ENCODE results near the gene FKBP6.
"Not testable (repeated sequence)": the region's sequence is repeated elsewhere in the genome, so short reads cannot be mapped to it uniquely, and the experiment has no call there.

Gene FKBP6

GRCh38 chr7:73327922-73328321, at the start of gene FKBP6, which contains the start of gene TRIM50:
TSS of gene FKBP6 (plus strand) at chr7:73328161. CDS start at chr7:73328429, 268 bp downstream.
TSS of gene TRIM50 (minus strand) at chr7:73328082. CDS start at chr7:73324787, 3,295 bp downstream.
- H3K4me3 ChIP-seq (ENCODE audit: low read length); H3K27me3 ChIP-seq (ENCODE audit: control insufficient read depth, insufficient read depth, low read length); H3K27ac ChIP-seq (ENCODE audit: low read depth, low read length); H3K36me3 ChIP-seq (ENCODE audit: control insufficient read depth, insufficient read depth, low read length); H3K9ac ChIP-seq (ENCODE audit: low read length); H3K4me1 ChIP-seq (ENCODE audit: control insufficient read depth, insufficient read depth, low read length): not testable (repeated sequence)

- not testable (repeated sequence) for H3K36me3 ChIP-seq (ENCODE audit: control insufficient read depth, insufficient read depth, low read length); H3K27me3 ChIP-seq (ENCODE audit: control insufficient read depth, insufficient read depth, low read length); H3K27ac ChIP-seq (ENCODE audit: low read depth, low read length); H3K4me3 ChIP-seq (ENCODE audit: low read length); H3K9ac ChIP-seq (ENCODE audit: low read length); H3K4me1 ChIP-seq (ENCODE audit: control insufficient read depth, insufficient read depth, low read length)
Measured at GRCh38 chr7:73297235-73297634, 30.7 kb upstream of the FKBP6 start.

GRCh38 chr7:73297706-73298105, 30.3 kb upstream of the FKBP6 start:
- not testable (repeated sequence) for H3K4me1 ChIP-seq (ENCODE audit: control insufficient read depth, insufficient read depth, low read length); H3K27me3 ChIP-seq (ENCODE audit: control insufficient read depth, insufficient read depth, low read length); H3K36me3 ChIP-seq (ENCODE audit: control insufficient read depth, insufficient read depth, low read length); H3K9ac ChIP-seq (ENCODE audit: low read length); H3K4me3 ChIP-seq (ENCODE audit: low read length); H3K27ac ChIP-seq (ENCODE audit: low read depth, low read length)

GRCh38 chr7:73299812-73300211, 28.1 kb upstream of the FKBP6 start:
- H3K4me1 ChIP-seq (ENCODE audit: control insufficient read depth, insufficient read depth, low read length); H3K9ac ChIP-seq (ENCODE audit: low read length); H3K4me3 ChIP-seq (ENCODE audit: low read length); H3K27me3 ChIP-seq (ENCODE audit: control insufficient read depth, insufficient read depth, low read length); H3K36me3 ChIP-seq (ENCODE audit: control insufficient read depth, insufficient read depth, low read length); H3K27ac ChIP-seq (ENCODE audit: low read depth, low read length): not testable (repeated sequence)

- not testable (repeated sequence) for H3K4me3 ChIP-seq (ENCODE audit: low read length); H3K27ac ChIP-seq (ENCODE audit: low read depth, low read length); H3K9ac ChIP-seq (ENCODE audit: low read length); H3K4me1 ChIP-seq (ENCODE audit: control insufficient read depth, insufficient read depth, low read length); H3K27me3 ChIP-seq (ENCODE audit: control insufficient read depth, insufficient read depth, low read length)
- H3K36me3 ChIP-seq (ENCODE audit: control insufficient read depth, insufficient read depth, low read length), result peaks cover 12% of the 10 kb centered on the region
Measured at GRCh38 chr7:73301108-73301507, 26.9 kb upstream of the FKBP6 start.

GRCh38 chr7:73302846-73303245, 25.1 kb upstream of the FKBP6 start:
- not testable (repeated sequence) for H3K27ac ChIP-seq (ENCODE audit: low read depth, low read length); H3K9ac ChIP-seq (ENCODE audit: low read length); H3K27me3 ChIP-seq (ENCODE audit: control insufficient read depth, insufficient read depth, low read length); H3K4me1 ChIP-seq (ENCODE audit: control insufficient read depth, insufficient read depth, low read length); H3K4me3 ChIP-seq (ENCODE audit: low read length)
- peaks cover 12% of the 10 kb centered on the region for H3K36me3 ChIP-seq (ENCODE audit: control insufficient read depth, insufficient read depth, low read length)

- no peak overlapping the region for H3K4me3 ChIP-seq (ENCODE audit: low read length)
- H3K9ac ChIP-seq (ENCODE audit: low read length), result no peak overlapping the region
- no peaks in the 10 kb centered on the region for H3K27me3 ChIP-seq (ENCODE audit: control insufficient read depth, insufficient read depth, low read length)
- H3K27ac ChIP-seq (ENCODE audit: low read depth, low read length), result no peak overlapping the region
- peaks cover 12% of the 10 kb centered on the region for H3K36me3 ChIP-seq (ENCODE audit: control insufficient read depth, insufficient read depth, low read length)
- H3K4me1 ChIP-seq (ENCODE audit: control insufficient read depth, insufficient read depth, low read length), result peaks cover 4% of the 10 kb centered on the region
Measured at GRCh38 chr7:73303546-73303945, 24.4 kb upstream of the FKBP6 start.

- Histone ChIP-seq H3K27ac (ENCODE audit: low read depth, low read length) (no peak overlapping the region), H3K4me1 (ENCODE audit: control insufficient read depth, insufficient read depth, low read length) (peaks cover 4% of the 10 kb centered on the region), H3K27me3 (ENCODE audit: control insufficient read depth, insufficient read depth, low read length) (no peaks in the 10 kb centered on the region), H3K9ac (ENCODE audit: low read length) (no peak overlapping the region), H3K4me3 (ENCODE audit: low read length) (no peak overlapping the region), H3K36me3 (ENCODE audit: control insufficient read depth, insufficient read depth, low read length) (peaks cover 12% of the 10 kb centered on the region)
Measured at GRCh38 chr7:73304071-73304470, 23.9 kb upstream of the FKBP6 start.

GRCh38 chr7:73304612-73305387, 23.2 kb upstream of the FKBP6 start:
- peaks cover 12% of the 10 kb centered on the region for H3K36me3 ChIP-seq (ENCODE audit: control insufficient read depth, insufficient read depth, low read length)
- not testable (repeated sequence) for H3K27ac ChIP-seq (ENCODE audit: low read depth, low read length); H3K4me3 ChIP-seq (ENCODE audit: low read length); H3K9ac ChIP-seq (ENCODE audit: low read length); H3K4me1 ChIP-seq (ENCODE audit: control insufficient read depth, insufficient read depth, low read length); H3K27me3 ChIP-seq (ENCODE audit: control insufficient read depth, insufficient read depth, low read length)

- H3K27ac ChIP-seq (ENCODE audit: low read depth, low read length), result no peak overlapping the region
- H3K4me3 ChIP-seq (ENCODE audit: low read length), result peak overlapping the region; percentile 78
Measured at GRCh38 chr7:73307436-73307835, 20.5 kb upstream of the FKBP6 start.

GRCh38 chr7:73308074-73308664, 19.8 kb upstream of the FKBP6 start:
- H3K9ac ChIP-seq (ENCODE audit: low read length), result peak overlapping the region; percentile 50

More at GRCh38 chr7:73307436-73307835, 20.5 kb upstream of the FKBP6 start:
- Histone ChIP-seq H3K9ac (ENCODE audit: low read length) (no peak overlapping the region), H3K27me3 (ENCODE audit: control insufficient read depth, insufficient read depth, low read length) (no peaks in the 10 kb centered on the region), H3K4me1 (ENCODE audit: control insufficient read depth, insufficient read depth, low read length) (peaks cover 4% of the 10 kb centered on the region), H3K36me3 (ENCODE audit: control insufficient read depth, insufficient read depth, low read length) (peaks cover 12% of the 10 kb centered on the region)

GRCh38 chr7:73308665-73309214, 19.2 kb upstream of the FKBP6 start, which contains the start of gene NSUN5:
TSS of gene NSUN5 (minus strand) at chr7:73308826. CDS start at chr7:73308790, 36 bp downstream.
- Histone ChIP-seq H3K4me1 (ENCODE audit: control insufficient read depth, insufficient read depth, low read length) (peaks cover 4% of the 10 kb centered on the region), H3K27ac (ENCODE audit: low read depth, low read length) (peak within 1 kb of the TSS; percentile 59), H3K27me3 (ENCODE audit: control insufficient read depth, insufficient read depth, low read length) (no peaks in the 10 kb centered on the region), H3K36me3 (ENCODE audit: control insufficient read depth, insufficient read depth, low read length) (peaks cover 10% of the 10 kb centered on the region), H3K4me3 (ENCODE audit: low read length) (peak within 1 kb of the TSS; percentile 78), H3K9ac (ENCODE audit: low read length) (peak within 1 kb of the TSS; percentile 50)

More at GRCh38 chr7:73308074-73308664, 19.8 kb upstream of the FKBP6 start:
- Histone ChIP-seq H3K36me3 (ENCODE audit: control insufficient read depth, insufficient read depth, low read length) (peaks cover 12% of the 10 kb centered on the region), H3K4me1 (ENCODE audit: control insufficient read depth, insufficient read depth, low read length) (peaks cover 4% of the 10 kb centered on the region), H3K27ac (ENCODE audit: low read depth, low read length) (peak overlapping the region; percentile 59), H3K27me3 (ENCODE audit: control insufficient read depth, insufficient read depth, low read length) (no peaks in the 10 kb centered on the region), H3K4me3 (ENCODE audit: low read length) (peak overlapping the region; percentile 78)

Measured in rectal smooth muscle tissue (tissue), 1 donor.